ENCODE data around the gene DLK1. TPM values are rescaled to one million over a fixed set of nuclear protein-coding genes. Genes with fewer than 3 reads are reported as not detected.

The DLK1 gene
- total RNA-seq, 2 experiments from 2014 or later, result not detected

DNA sequence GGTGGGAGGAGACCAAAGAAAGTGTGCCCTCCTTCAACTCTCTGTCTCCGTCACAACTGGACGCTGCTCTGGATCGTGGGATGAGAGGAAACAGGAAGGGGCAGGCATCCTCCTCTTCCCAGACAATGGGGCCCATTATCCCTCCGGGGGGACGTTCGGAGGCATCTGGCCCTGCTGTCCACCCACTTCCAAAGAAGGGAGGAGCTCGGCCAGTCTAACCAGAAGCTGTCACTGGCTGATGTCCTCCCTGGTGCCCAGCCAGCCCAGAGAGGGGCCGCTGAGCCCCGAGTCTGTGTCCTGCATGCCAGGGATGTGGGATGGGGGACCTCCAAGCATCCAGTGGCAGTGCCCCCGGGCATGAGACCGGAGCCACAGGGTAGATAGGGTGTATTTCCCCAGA, 59.4 kb downstream of the DLK1 start:
- no peak for DNase-seq (ENCODE audit: low spot score)
- no TSS peak for BruUV-seq (replicated peaks)
- H3K79me2 ChIP-seq (ENCODE audit: insufficient read depth, low read depth, low read length), result no peaks in the 10 kb centered on the region
- no peak overlapping the region for H3K4me2 ChIP-seq (ENCODE audit: low read length)
- intact Hi-C loops (cut with micrococcal nuclease; ENCODE audit: unreplicated experiment), result no loop called here
- TF ChIP-seq, protein P1, sequence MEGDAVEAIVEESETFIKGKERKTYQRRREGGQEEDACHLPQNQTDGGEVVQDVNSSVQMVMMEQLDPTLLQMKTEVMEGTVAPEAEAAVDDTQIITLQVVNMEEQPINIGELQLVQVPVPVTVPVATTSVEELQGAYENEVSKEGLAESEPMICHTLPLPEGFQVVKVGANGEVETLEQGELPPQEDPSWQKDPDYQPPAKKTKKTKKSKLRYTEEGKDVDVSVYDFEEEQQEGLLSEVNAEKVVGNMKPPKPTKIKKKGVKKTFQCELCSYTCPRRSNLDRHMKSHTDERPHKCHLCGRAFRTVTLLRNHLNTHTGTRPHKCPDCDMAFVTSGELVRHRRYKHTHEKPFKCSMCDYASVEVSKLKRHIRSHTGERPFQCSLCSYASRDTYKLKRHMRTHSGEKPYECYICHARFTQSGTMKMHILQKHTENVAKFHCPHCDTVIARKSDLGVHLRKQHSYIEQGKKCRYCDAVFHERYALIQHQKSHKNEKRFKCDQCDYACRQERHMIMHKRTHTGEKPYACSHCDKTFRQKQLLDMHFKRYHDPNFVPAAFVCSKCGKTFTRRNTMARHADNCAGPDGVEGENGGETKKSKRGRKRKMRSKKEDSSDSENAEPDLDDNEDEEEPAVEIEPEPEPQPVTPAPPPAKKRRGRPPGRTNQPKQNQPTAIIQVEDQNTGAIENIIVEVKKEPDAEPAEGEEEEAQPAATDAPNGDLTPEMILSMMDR (conservative IDR thresholded peaks at IDR 0.05; ENCODE audit: low read length), result no peak
- no peak for TF ChIP-seq EZH2phosphoT487 (IDR thresholded peaks at IDR 0.05; ENCODE audit: borderline replicate concordance, low read depth, low read length)
- no peak overlapping the region for H3K4me3 ChIP-seq (ENCODE audit: low read depth, low read length, poor library complexity, severe bottlenecking)
- ChIA-PET POLR2A (no interaction called here), CTCF (ENCODE audit: unreplicated experiment) (no interaction called here)
- H2AFZ ChIP-seq (ENCODE audit: low read length), result no peak overlapping the region
- H4K20me1 ChIP-seq (ENCODE audit: insufficient read depth, low read length), result no peaks in the 10 kb centered on the region
- H3K4me1 ChIP-seq (ENCODE audit: insufficient read depth, low read length, poor library complexity, severe bottlenecking), result no peaks in the 10 kb centered on the region
- no peaks in the 10 kb centered on the region for H3K36me3 ChIP-seq (ENCODE audit: insufficient read depth, low read length)
- no peak overlapping the region for H3K27ac ChIP-seq (ENCODE audit: low read depth, low read length, poor library complexity, severe bottlenecking)
- H3K9me2 ChIP-seq (ENCODE audit: insufficient read depth, low read length), result no peaks in the 10 kb centered on the region
- H3K9me3 ChIP-seq (ENCODE audit: low read length), result no peaks in the 10 kb centered on the region

GRCh38 chr14:100786576-100787219, 60.0 kb downstream of the DLK1 start:
- no peak overlapping the region for H3K27ac ChIP-seq (ENCODE audit: low read depth, low read length, poor library complexity, severe bottlenecking)
- H3K4me1 ChIP-seq (ENCODE audit: insufficient read depth, low read length, poor library complexity, severe bottlenecking), result no peaks in the 10 kb centered on the region
- no peak overlapping the region for H3K4me3 ChIP-seq (ENCODE audit: low read depth, low read length, poor library complexity, severe bottlenecking)
- no peaks in the 10 kb centered on the region for H3K36me3 ChIP-seq (ENCODE audit: insufficient read depth, low read length)
- intact Hi-C loops (cut with micrococcal nuclease; ENCODE audit: unreplicated experiment), result no loop called here
- no peak for TF ChIP-seq EZH2phosphoT487 (IDR thresholded peaks at IDR 0.05; ENCODE audit: borderline replicate concordance, low read depth, low read length)
- TF ChIP-seq, protein P1 (conservative IDR thresholded peaks at IDR 0.05; ENCODE audit: low read length), result no peak
- no peak overlapping the region for H3K4me2 ChIP-seq (ENCODE audit: low read length)
- no peaks in the 10 kb centered on the region for H3K9me2 ChIP-seq (ENCODE audit: insufficient read depth, low read length)
- H2AFZ ChIP-seq (ENCODE audit: low read length), result no peak overlapping the region
- no peaks in the 10 kb centered on the region for H3K79me2 ChIP-seq (ENCODE audit: insufficient read depth, low read depth, low read length)
- ChIA-PET POLR2A (no interaction called here), CTCF (ENCODE audit: unreplicated experiment) (no interaction called here)
- H3K9me3 ChIP-seq (ENCODE audit: low read length), result no peaks in the 10 kb centered on the region
- no peaks in the 10 kb centered on the region for H4K20me1 ChIP-seq (ENCODE audit: insufficient read depth, low read length)
- BruUV-seq (replicated peaks), result no TSS peak
- no peak for DNase-seq (ENCODE audit: low spot score)

DNA sequence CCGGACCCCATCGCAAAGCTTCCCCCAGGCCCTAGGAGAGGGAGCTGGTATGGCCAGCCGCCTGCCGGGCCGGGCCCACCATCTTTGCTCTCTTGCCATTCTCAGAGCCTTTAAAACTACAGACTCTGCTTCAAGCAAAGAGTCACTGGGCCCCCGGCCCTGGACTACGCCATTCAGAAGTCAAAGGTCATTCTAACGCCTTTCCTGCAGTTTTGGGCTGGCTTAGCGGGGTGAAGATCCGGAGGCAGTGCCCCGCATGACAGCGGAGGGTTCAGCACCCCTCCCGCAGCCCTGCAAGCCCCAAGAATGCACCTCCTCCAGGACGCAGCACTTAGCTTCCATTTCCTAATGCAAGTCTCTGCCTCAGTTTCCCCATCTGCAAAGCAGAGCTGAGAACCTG, 61.0 kb downstream of the DLK1 start:
- DNase-seq (ENCODE audit: low spot score), result no peak
- Histone ChIP-seq H3K36me3 (ENCODE audit: insufficient read depth, low read length) (no peaks in the 10 kb centered on the region), H3K4me2 (ENCODE audit: low read length) (no peak overlapping the region), H3K9me2 (ENCODE audit: insufficient read depth, low read length) (no peaks in the 10 kb centered on the region), H3K79me2 (ENCODE audit: insufficient read depth, low read depth, low read length) (no peaks in the 10 kb centered on the region), H3K4me3 (ENCODE audit: low read depth, low read length, poor library complexity, severe bottlenecking) (no peak overlapping the region), H3K27ac (ENCODE audit: low read depth, low read length, poor library complexity, severe bottlenecking) (no peak overlapping the region), H3K9me3 (ENCODE audit: low read length) (no peaks in the 10 kb centered on the region), H3K4me1 (ENCODE audit: insufficient read depth, low read length, poor library complexity, severe bottlenecking) (no peaks in the 10 kb centered on the region), H2AFZ (ENCODE audit: low read length) (no peak overlapping the region), H4K20me1 (ENCODE audit: insufficient read depth, low read length) (no peaks in the 10 kb centered on the region)
- no TSS peak for BruUV-seq (replicated peaks)
- ChIA-PET CTCF (ENCODE audit: unreplicated experiment) (no interaction called here), POLR2A (no interaction called here)
- no peak for TF ChIP-seq EZH2phosphoT487 (IDR thresholded peaks at IDR 0.05; ENCODE audit: borderline replicate concordance, low read depth, low read length)
- TF ChIP-seq, protein P1 (conservative IDR thresholded peaks at IDR 0.05; ENCODE audit: low read length), result no peak
- intact Hi-C loops (cut with micrococcal nuclease; ENCODE audit: unreplicated experiment), result no loop called here

Data from OCI-LY7 (cell line).